Heart left ventricle (tissue), 13 donors: ENCODE data around the gene TMEM181.

Source experiments
- CTCF ChIP-seq, 12 donors: fragments of 200-600 bp; sonication (generic) in 4 of 12; IDR thresholded peaks; one replicate each; pipeline versions ENCODE4 v1.5.0 to v1.8.0; 2018 to 2022; ENCODE audit warnings: antibody characterized with exemption in 12 of 12, mild to moderate bottlenecking in 5 of 12
- POLR2A ChIP-seq, 2 donors: fragments of 450-650 bp; IDR thresholded peaks; one replicate each; pipeline ENCODE4 v1.6.1; 2017; ENCODE audit warnings: antibody characterized with exemption in 2 of 2, mild to moderate bottlenecking in 2 of 2, moderate library complexity in 2 of 2
- donor health status: ischemic (EF 13 %, LVEDD 7.1; RV severe dilation, severe dysfunction).
- donor health status: DM: no; HTN: yes; CAD: no.
- donor health status: DM: no; HTN: no; CAD: no.
- donor health status: ischemic (EF 25% LVEDD 6.9; RV normal size, moderate dysfunction).
- donor health status: ischemic (EF 25% LVEDD 5.7; RV mildly dilated, moderate dysfunction).
- donor health status: ischemic (EF 35%, LVEDD 5.7; RV mildly dilated, moderate dysfunction).
- donor health status: nonischemic (EF 11% LVEDD 7.7; RV severe dilation, severe dysfunction).
- donor health status: DM: yes; HTN: yes; CAD: no.
- donor health status: PGD.
- donor health status: ischemic (EF 29% LVEDD 5.4; RV normal size, mild dysfunction).
- donor health status: nonischemic (EF 23%, LVEDD 6.1; RV moderate dilation, normal function).

- no peak for TF ChIP-seq CTCF (IDR thresholded peaks at IDR 0.05)
- no peak for TF ChIP-seq POLR2A (IDR thresholded peaks at IDR 0.05)
These were observed 88.8 kb downstream of the TMEM181 start for GRCh38 chr6:158648682-158649131.
